K562 (cell line): ENCODE results near the gene QPRT. TPM values are rescaled to one million over a fixed set of nuclear protein-coding genes. Genes with fewer than 3 reads are reported as not detected.
A peak's percentile ranks its signal among the peaks of the same experiment; 100 is the strongest.

Source experiments
- BRCA1 ChIP-seq, 2 experiments: fragments of 450-650 bp in 1 of 2; sonication (generic) in 1 of 2; formaldehyde crosslinking in 1 of 2; IDR thresholded peaks; 2 replicates each; pipeline versions ENCODE4 v1.5.0 to v1.6.1; 2017 to 2020; ENCODE audit warnings: mild to moderate bottlenecking in 1 of 2, missing genetic modification reagents in 1 of 2
- DPF2 ChIP-seq: fragments of 450-650 bp; IDR thresholded peaks from 2 replicates; pipeline ENCODE4 v1.6.1; 2016
- HIVEP1 ChIP-seq: fragments of 250-450 bp; sonication (Bioruptor Pico); IDR thresholded peaks from 2 replicates; pipeline ENCODE4 v1.4.0; 2020; ENCODE audit warnings: mild to moderate bottlenecking
- HNRNPL ChIP-seq: fragments of 200-400 bp; formaldehyde crosslinking; IDR thresholded peaks from 2 replicates; pipeline ENCODE4 v1.6.1; 2017; ENCODE audit warnings: low read depth, mild to moderate bottlenecking, low read length
- ID3 ChIP-seq, 2 experiments: fragments of 250-450 bp in 1 of 2; fragments of 450-650 bp in 1 of 2; sonication (Bioruptor Pico) in 1 of 2; IDR thresholded peaks; 2 replicates each; pipeline versions ENCODE4 v1.6.1 to v1.8.0; 2016 to 2021; ENCODE audit warnings: mild to moderate bottlenecking in 2 of 2, moderate library complexity in 2 of 2, missing compliant biosample characterization in 1 of 2, missing genetic modification characterization in 1 of 2
- NUFIP1 ChIP-seq: fragments of 450-650 bp; IDR thresholded peaks from 2 replicates; pipeline ENCODE4 v1.6.1; 2018; ENCODE audit not compliant: partially characterized antibody
- RBFOX2 ChIP-seq: fragments of 200-400 bp; formaldehyde crosslinking; IDR thresholded peaks from 2 replicates; pipeline ENCODE4 v1.6.1; 2017; ENCODE audit warnings: low read depth, mild to moderate bottlenecking, low read length, moderate library complexity
- RNF2 ChIP-seq: sonication (generic); IDR thresholded peaks from 2 replicates; pipeline ENCODE4 v1.6.1; 2016
- THRA ChIP-seq: fragments of 450-650 bp; IDR thresholded peaks from 2 replicates; pipeline ENCODE4 v1.6.1; 2017; ENCODE audit warnings: mild to moderate bottlenecking, moderate library complexity
- TRIM25 ChIP-seq: fragments of 450-650 bp; IDR thresholded peaks from 2 replicates; pipeline ENCODE4 v1.7.0; 2016; ENCODE audit warnings: borderline replicate concordance
- TSHZ1 ChIP-seq: fragments of 250-450 bp; sonication (Bioruptor Pico); IDR thresholded peaks from 2 replicates; pipeline ENCODE4 v1.4.0; 2020; ENCODE audit warnings: mild to moderate bottlenecking, moderate library complexity
- ZNF232 ChIP-seq: sonication (generic); formaldehyde crosslinking; IDR thresholded peaks from 2 replicates; pipeline ENCODE4 v1.8.0; 2022; ENCODE audit warnings: mild to moderate bottlenecking, missing genetic modification reagents
- ZNF431 ChIP-seq: sonication (generic); formaldehyde crosslinking; IDR thresholded peaks from 2 replicates; pipeline ENCODE4 v1.8.0; 2022; ENCODE audit warnings: mild to moderate bottlenecking, missing genetic modification reagents
- ZNF449 ChIP-seq: fragments of 250-450 bp; sonication (Bioruptor Pico); IDR thresholded peaks from 2 replicates; pipeline ENCODE4 v1.8.0; 2022; ENCODE audit warnings: moderate library complexity, mild to moderate bottlenecking, inconsistent platforms
- ZNF79 ChIP-seq: fragments of 250-450 bp; sonication (Bioruptor Pico); IDR thresholded peaks from 2 replicates; pipeline ENCODE4 v1.4.0; 2020; ENCODE audit warnings: low read depth, mild to moderate bottlenecking, moderate library complexity
- polyA plus RNA-seq, 8 experiments: library from polyadenylated mRNA; depleted of rRNA in 4 of 8; stranded (reverse) in 5 of 8; unstranded in 3 of 8; fragments of >200 nt; fragmentation: Nextera tagmentation in 2 of 8; fragmentation: Illumina TruSeq in 1 of 8; extraction: Ambion mirVana in 2 of 8; extraction: Trizol in 1 of 8; gene quantifications; 2 replicates each; pipeline versions ENCODE4 v1.2.1 to v1.2.3, GENCODE V29; 2011 to 2014; ENCODE audit warnings: inconsistent platforms in 1 of 8, missing spikeins in 1 of 8
- total RNA-seq, 7 experiments: library from RNA; depleted of rRNA in 6 of 7; stranded (reverse); fragments of >200 nt in 6 of 7; fragmentation: Illumina TruSeq in 2 of 7; extraction: Trizol in 2 of 7; gene quantifications; 2 replicates each; pipeline versions ENCODE4 v1.2.1 to v1.2.3, GENCODE V29; 2011 to 2021; ENCODE audit warnings: low replicate concordance in 1 of 7
- TF ChIP-seq, protein P1 (sequence below): sonication (generic); formaldehyde crosslinking; IDR thresholded peaks from 2 replicates; pipeline ENCODE4 v1.8.1; 2022; ENCODE audit warnings: missing genetic modification reagents

QPRT gene
- total and polyA plus RNA-seq, 9 of the 15 experiments (the other 6 are each of a cell fraction or from before 2014, with no cell fraction given), result 7.7 to 112 (median 64.1) TPM

GRCh38 chr16:29656688-29657523 lies 22.1 kb upstream of the QPRT start (continued):
- TF ChIP-seq ZNF449 (CRISPR knock-in tag), result no peak
- TF ChIP-seq HNRNPL, result no peak
- TF ChIP-seq RBFOX2, result no peak
- no peak for TF ChIP-seq NUFIP1
- TF ChIP-seq, protein P1, sequence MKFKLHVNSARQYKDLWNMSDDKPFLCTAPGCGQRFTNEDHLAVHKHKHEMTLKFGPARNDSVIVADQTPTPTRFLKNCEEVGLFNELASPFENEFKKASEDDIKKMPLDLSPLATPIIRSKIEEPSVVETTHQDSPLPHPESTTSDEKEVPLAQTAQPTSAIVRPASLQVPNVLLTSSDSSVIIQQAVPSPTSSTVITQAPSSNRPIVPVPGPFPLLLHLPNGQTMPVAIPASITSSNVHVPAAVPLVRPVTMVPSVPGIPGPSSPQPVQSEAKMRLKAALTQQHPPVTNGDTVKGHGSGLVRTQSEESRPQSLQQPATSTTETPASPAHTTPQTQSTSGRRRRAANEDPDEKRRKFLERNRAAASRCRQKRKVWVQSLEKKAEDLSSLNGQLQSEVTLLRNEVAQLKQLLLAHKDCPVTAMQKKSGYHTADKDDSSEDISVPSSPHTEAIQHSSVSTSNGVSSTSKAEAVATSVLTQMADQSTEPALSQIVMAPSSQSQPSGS, result no peak
- no peak for TF ChIP-seq ID3 (CRISPR knock-in tag; IDR thresholded peaks at IDR 0.05)
- TF ChIP-seq ID3 (tag; IDR thresholded peaks at IDR 0.05), result peak; percentile 27; the same call in 1 of the 2 replicates
- no peak for TF ChIP-seq DPF2
- no peak for TF ChIP-seq ZNF232 (CRISPR knock-in tag)
- no peak for TF ChIP-seq BRCA1 (IDR thresholded peaks at IDR 0.05)
- TF ChIP-seq BRCA1 (CRISPR knock-in tag; IDR thresholded peaks at IDR 0.05), result no peak
- no peak for TF ChIP-seq ZNF79 (CRISPR knock-in tag)
- TF ChIP-seq ZNF431, result no peak
- TF ChIP-seq TRIM25, result no peak
- no peak for TF ChIP-seq TSHZ1 (CRISPR knock-in tag)
- no peak for TF ChIP-seq HIVEP1 (CRISPR knock-in tag)
- TF ChIP-seq RNF2, result no peak
- TF ChIP-seq THRA, result no peak
